ENCODE measurements around the gene ANKIB1. TPM values are rescaled to one million over a fixed set of nuclear protein-coding genes. Genes with fewer than 3 reads are reported as not detected.
"Not testable (repeated sequence)": the region's sequence is repeated elsewhere in the genome, so short reads cannot be mapped to it uniquely, and the experiment has no call there.

Gene ANKIB1
- total RNA-seq, 1 donor from 2014 or later: 77.7 TPM

DNA sequence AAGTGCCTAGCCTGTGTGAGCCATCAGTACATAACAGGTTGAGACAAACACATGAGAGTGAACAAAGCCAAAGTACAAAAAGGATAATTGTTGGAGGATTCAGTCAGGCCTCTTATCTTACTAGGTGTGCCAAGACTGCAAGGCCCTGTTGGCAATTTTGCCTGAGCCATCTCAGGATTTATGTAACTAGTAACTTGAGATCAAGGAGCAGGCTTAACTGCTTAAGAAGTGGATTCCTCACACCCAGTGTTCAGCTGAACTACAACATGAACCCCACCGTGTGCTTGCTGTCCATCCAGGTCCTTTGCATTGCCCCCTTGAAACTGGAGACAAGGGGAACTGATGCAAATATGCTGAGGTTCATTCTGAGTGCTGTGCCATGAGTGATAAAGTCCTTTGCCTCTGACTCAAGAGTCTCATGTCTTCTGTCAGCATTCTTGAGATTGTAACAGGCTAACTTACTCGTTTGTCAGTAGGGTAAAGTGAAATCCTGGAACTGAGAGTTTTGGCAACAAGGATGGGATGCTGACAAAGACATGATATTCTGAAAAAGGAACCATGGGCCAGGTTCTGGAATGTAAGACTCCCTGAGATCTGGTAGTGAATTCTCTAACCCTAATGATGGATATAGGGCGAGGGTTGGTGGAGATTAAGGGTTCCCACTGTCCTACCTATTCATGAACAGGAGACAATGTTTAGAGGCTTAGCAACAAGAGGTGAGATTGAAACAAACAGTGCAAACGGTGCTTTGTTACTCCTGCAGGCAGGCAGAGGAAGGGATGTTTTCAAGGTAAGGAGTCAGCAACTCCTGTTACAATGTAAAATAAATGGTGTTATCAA lies 157.4 kb downstream of the ANKIB1 start:
- Mint-ChIP-seq H3K36me3 (ENCODE audit: unreplicated experiment) (no peaks in the 10 kb centered on the region), H3K4me1 (ENCODE audit: low read depth, unreplicated experiment) (peaks cover 7% of the 10 kb centered on the region), H3K27me3 (ENCODE audit: unreplicated experiment) (peaks cover 2% of the 10 kb centered on the region), H3K27ac (ENCODE audit: unreplicated experiment) (peak overlapping the region; percentile 25), H3K9me3 (ENCODE audit: unreplicated experiment) (no peaks in the 10 kb centered on the region), H3K4me3 (ENCODE audit: unreplicated experiment) (no peak overlapping the region)
- TF ChIP-seq, protein P1, sequence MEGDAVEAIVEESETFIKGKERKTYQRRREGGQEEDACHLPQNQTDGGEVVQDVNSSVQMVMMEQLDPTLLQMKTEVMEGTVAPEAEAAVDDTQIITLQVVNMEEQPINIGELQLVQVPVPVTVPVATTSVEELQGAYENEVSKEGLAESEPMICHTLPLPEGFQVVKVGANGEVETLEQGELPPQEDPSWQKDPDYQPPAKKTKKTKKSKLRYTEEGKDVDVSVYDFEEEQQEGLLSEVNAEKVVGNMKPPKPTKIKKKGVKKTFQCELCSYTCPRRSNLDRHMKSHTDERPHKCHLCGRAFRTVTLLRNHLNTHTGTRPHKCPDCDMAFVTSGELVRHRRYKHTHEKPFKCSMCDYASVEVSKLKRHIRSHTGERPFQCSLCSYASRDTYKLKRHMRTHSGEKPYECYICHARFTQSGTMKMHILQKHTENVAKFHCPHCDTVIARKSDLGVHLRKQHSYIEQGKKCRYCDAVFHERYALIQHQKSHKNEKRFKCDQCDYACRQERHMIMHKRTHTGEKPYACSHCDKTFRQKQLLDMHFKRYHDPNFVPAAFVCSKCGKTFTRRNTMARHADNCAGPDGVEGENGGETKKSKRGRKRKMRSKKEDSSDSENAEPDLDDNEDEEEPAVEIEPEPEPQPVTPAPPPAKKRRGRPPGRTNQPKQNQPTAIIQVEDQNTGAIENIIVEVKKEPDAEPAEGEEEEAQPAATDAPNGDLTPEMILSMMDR (IDR thresholded peaks at IDR 0.05; ENCODE audit: partially characterized antibody, unreplicated experiment): no peak
- DNase-seq: no peak

DNA sequence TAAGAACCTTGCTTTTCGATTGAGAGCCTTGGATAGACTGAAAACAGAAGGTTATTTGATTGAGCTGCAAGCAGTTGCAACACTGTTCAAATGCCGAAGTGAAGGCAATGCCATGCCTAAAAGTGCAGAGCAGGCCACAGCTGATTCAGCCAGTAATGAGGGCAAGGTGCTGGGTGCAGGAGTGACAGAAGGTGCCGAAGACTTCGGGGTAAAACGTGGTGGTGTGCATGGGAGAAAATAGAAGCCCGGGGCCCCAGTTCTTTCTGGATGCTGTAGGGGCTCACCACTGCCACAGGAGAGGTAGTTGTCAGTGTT lies 157.9 kb downstream of the ANKIB1 start:
- no peaks in the 10 kb centered on the region for H3K9me3 Mint-ChIP-seq (ENCODE audit: unreplicated experiment)
- H3K4me3 Mint-ChIP-seq (ENCODE audit: unreplicated experiment): no peak overlapping the region
- peaks cover 3% of the 10 kb centered on the region for H3K27me3 Mint-ChIP-seq (ENCODE audit: unreplicated experiment)
- TF ChIP-seq, protein P1 (IDR thresholded peaks at IDR 0.05; ENCODE audit: partially characterized antibody, unreplicated experiment): no peak
- no peaks in the 10 kb centered on the region for H3K36me3 Mint-ChIP-seq (ENCODE audit: unreplicated experiment)
- H3K4me1 Mint-ChIP-seq (ENCODE audit: low read depth, unreplicated experiment): peaks cover 7% of the 10 kb centered on the region
- no peak for DNase-seq
- no peak overlapping the region for H3K27ac Mint-ChIP-seq (ENCODE audit: unreplicated experiment)

DNA sequence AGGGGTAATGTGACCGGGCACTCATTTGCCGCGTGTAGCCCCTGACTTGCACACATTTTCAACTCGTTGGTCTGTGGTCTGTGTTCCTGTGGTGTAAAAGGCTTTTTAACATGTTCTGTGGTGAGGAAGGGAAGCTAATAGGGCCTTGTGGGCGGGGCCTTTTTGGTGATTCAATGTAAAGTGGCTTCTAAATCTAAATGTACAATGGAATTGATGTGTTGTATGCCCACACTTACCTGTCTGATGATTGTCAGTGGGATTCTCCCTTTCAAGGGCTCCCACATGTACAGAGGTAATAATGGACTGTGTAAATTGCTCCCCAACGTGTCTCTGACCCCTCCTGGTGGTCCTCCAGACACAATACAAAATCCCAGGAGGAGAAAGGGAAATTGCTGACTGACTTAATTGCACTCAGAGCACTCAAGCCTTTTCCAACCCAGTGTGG lies 158.4 kb downstream of the ANKIB1 start:
- no peak for DNase-seq
- H3K36me3 Mint-ChIP-seq (ENCODE audit: unreplicated experiment): no peaks in the 10 kb centered on the region
- TF ChIP-seq, protein P1 (IDR thresholded peaks at IDR 0.05; ENCODE audit: partially characterized antibody, unreplicated experiment): no peak
- peaks cover 7% of the 10 kb centered on the region for H3K4me1 Mint-ChIP-seq (ENCODE audit: low read depth, unreplicated experiment)
- peak overlapping the region; percentile 45 for H3K27ac Mint-ChIP-seq (ENCODE audit: unreplicated experiment)
- peaks cover 4% of the 10 kb centered on the region for H3K27me3 Mint-ChIP-seq (ENCODE audit: unreplicated experiment)
- H3K4me3 Mint-ChIP-seq (ENCODE audit: unreplicated experiment): no peak overlapping the region
- no peaks in the 10 kb centered on the region for H3K9me3 Mint-ChIP-seq (ENCODE audit: unreplicated experiment)

DNA sequence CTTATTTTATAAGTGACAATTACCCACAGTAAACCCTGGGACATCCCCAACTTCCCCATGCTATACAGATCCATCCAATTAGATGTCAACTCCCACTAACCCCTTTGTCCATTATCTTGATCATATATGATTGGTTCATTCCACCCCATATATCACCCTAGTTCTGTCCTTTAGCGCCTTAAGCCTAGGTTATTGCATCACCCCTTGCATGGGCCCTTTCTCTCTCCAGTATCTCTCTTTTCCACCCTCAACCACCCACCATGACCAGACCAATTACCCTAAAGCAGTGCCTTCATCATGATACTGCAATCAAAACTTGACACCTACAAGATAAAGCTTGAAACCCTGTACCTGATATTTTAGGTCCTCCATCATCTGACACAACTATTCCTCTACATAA lies 163.6 kb downstream of the ANKIB1 start:
- TF ChIP-seq, protein P1 (IDR thresholded peaks at IDR 0.05; ENCODE audit: partially characterized antibody, unreplicated experiment): no peak
- Mint-ChIP-seq H3K27me3 (ENCODE audit: unreplicated experiment) (peaks cover 4% of the 10 kb centered on the region), H3K4me3 (ENCODE audit: unreplicated experiment) (no peak overlapping the region), H3K36me3 (ENCODE audit: unreplicated experiment) (no peaks in the 10 kb centered on the region), H3K9me3 (ENCODE audit: unreplicated experiment) (no peaks in the 10 kb centered on the region), H3K4me1 (ENCODE audit: low read depth, unreplicated experiment) (peaks cover under 1% of the 10 kb centered on the region), H3K27ac (ENCODE audit: unreplicated experiment) (no peak overlapping the region)
- DNase-seq: no peak

DNA sequence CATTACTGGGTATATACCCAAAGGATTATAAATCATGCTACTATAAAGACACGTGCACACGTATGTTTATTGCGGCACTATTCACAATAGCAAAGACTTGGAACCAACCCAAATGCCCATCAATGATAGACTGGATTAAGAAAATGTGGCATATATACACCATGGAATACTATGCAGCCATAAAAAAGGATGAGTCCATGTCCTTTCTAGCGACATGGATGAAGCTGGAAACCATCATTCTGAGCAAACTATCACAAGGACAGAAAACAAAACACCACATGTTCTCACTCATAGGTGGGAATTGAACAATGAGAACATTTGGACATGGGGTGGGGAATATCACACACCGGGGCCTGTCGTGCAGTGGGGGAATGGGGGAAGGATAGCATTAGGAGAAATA lies 164.4 kb downstream of the ANKIB1 start:
- DNase-seq; H3K9me3 Mint-ChIP-seq (ENCODE audit: unreplicated experiment); H3K36me3 Mint-ChIP-seq (ENCODE audit: unreplicated experiment); H3K4me1 Mint-ChIP-seq (ENCODE audit: low read depth, unreplicated experiment); H3K4me3 Mint-ChIP-seq (ENCODE audit: unreplicated experiment); H3K27me3 Mint-ChIP-seq (ENCODE audit: unreplicated experiment); H3K27ac Mint-ChIP-seq (ENCODE audit: unreplicated experiment): not testable (repeated sequence)
